ENCODE data around the gene MYO1D. TPM values are rescaled to one million over a fixed set of nuclear protein-coding genes. Genes with fewer than 3 reads are reported as not detected.

The MYO1D gene
- total and polyA plus RNA-seq, 2 donors (not counting 1 experiment from before 2014, with no cell fraction given) = 5.4 to 26.7 TPM

- H3K27ac Mint-ChIP-seq = no peak overlapping the region
- Histone ChIP-seq H2AFZ (ENCODE audit: insufficient read depth, low read depth, low read length, poor library complexity, severe bottlenecking) (no peak overlapping the region), H3K4me1 (ENCODE audit: control insufficient read depth in 2 of 2, insufficient read depth in 2 of 2, low read length in 2 of 2) (peaks cover 9 to 11% of the 10 kb centered on the region in 2 donors), H3K4me3 (ENCODE audit: control extremely low read depth in 1 of 5, extremely low read depth in 1 of 5, insufficient read depth in 1 of 5, low read depth in 2 of 5, low read length in 4 of 5) (no peak overlapping the region), H3K27me3 (replicated peaks in 1 of 4; ENCODE audit: control extremely low read depth in 1 of 4, control insufficient read depth in 3 of 4, insufficient read depth in 4 of 4, low read length in 3 of 4) (no peaks in the 10 kb centered on the region), H3K27ac (ENCODE audit: low read length in 2 of 2) (no peak overlapping the region), H3K4me2 (replicated peaks; ENCODE audit: low read depth, low read length, poor library complexity, severe bottlenecking) (no peak overlapping the region), H3K9ac (ENCODE audit: low read length) (no peak overlapping the region), H3K36me3 (replicated peaks in 1 of 2; ENCODE audit: control extremely low read depth in 1 of 2, control insufficient read depth in 1 of 2, extremely low read depth in 1 of 2, insufficient read depth in 2 of 2, low read length in 1 of 2) (no peaks in the 10 kb centered on the region), H3K79me2 (ENCODE audit: control insufficient read depth, insufficient read depth, low read length) (peaks cover 6% of the 10 kb centered on the region), H3K9me3 (ENCODE audit: control extremely low read depth in 1 of 3, control insufficient read depth in 2 of 3, insufficient read depth in 1 of 3, low read length in 2 of 3) (peaks cover 0 to 2% (median 0%) of the 10 kb centered on the region in 3 donors), H4K20me1 (ENCODE audit: control insufficient read depth, insufficient read depth, low read length, poor library complexity, severe bottlenecking) (no peaks in the 10 kb centered on the region)
- ChIA-PET POLR2A (no interaction called here), CTCF (no interaction called here)
- peak; percentile 60 for ATAC-seq (ENCODE audit: low read depth)
- H3K4me3 Mint-ChIP-seq = no peak overlapping the region
- intact Hi-C loops (cut with micrococcal nuclease) = loop anchor here (10.0 kb wide), 2 partner anchors 386 to 516 kb away; partner anchors contain the start of genes CDK5R1 and ZNF207
- no peaks in the 10 kb centered on the region for H3K9me3 Mint-ChIP-seq (ENCODE audit: insufficient read depth)
- no peaks in the 10 kb centered on the region for H3K27me3 Mint-ChIP-seq
- peak; percentile 7 for DNase-seq
- TF ChIP-seq CTCF (IDR thresholded peaks at IDR 0.05) (no peak), EZH2 (IDR thresholded peaks at IDR 0.05; ENCODE audit: borderline replicate concordance, insufficient read depth, low read depth, low read length, poor library complexity, severe bottlenecking) (no peak)
- WGBS (ENCODE audit: insufficient coverage) = no CpG with 5 or more reads among the region's 1 CpG
- H3K4me1 Mint-ChIP-seq = peaks cover 20% of the 10 kb centered on the region
Measured at GRCh38 chr17:32870969-32871368, 6.0 kb downstream of the MYO1D start.

- H2AFZ ChIP-seq (ENCODE audit: insufficient read depth, low read depth, low read length, poor library complexity, severe bottlenecking) = no peak overlapping the region
- H3K4me2 ChIP-seq (replicated peaks; ENCODE audit: low read depth, low read length, poor library complexity, severe bottlenecking) = no peak overlapping the region
- DNase-seq (no peak), ATAC-seq (ENCODE audit: low read depth) (no peak)
- H3K4me1 ChIP-seq (ENCODE audit: control insufficient read depth in 2 of 2, insufficient read depth in 2 of 2, low read length in 2 of 2) = peaks cover 5 to 7% of the 10 kb centered on the region in 2 donors
- POLR2A ChIA-PET = no interaction called here
- peaks cover 0 to 2% (median 0%) of the 10 kb centered on the region in 3 donors for H3K9me3 ChIP-seq (ENCODE audit: control extremely low read depth in 1 of 3, control insufficient read depth in 2 of 3, insufficient read depth in 1 of 3, low read length in 2 of 3)
- H3K4me1 Mint-ChIP-seq = peaks cover 17% of the 10 kb centered on the region
- no peak overlapping the region for H3K4me3 ChIP-seq (ENCODE audit: control extremely low read depth in 1 of 5, extremely low read depth in 1 of 5, insufficient read depth in 1 of 5, low read depth in 2 of 5, low read length in 4 of 5)
- no peak for TF ChIP-seq CTCF (IDR thresholded peaks at IDR 0.05)
- TF ChIP-seq EZH2 (IDR thresholded peaks at IDR 0.05; ENCODE audit: borderline replicate concordance, insufficient read depth, low read depth, low read length, poor library complexity, severe bottlenecking) = no peak
- no peaks in the 10 kb centered on the region for H3K36me3 ChIP-seq (replicated peaks in 1 of 2; ENCODE audit: control extremely low read depth in 1 of 2, control insufficient read depth in 1 of 2, extremely low read depth in 1 of 2, insufficient read depth in 2 of 2, low read length in 1 of 2)
- H3K4me3 Mint-ChIP-seq = no peak overlapping the region
- no peaks in the 10 kb centered on the region for H3K27me3 Mint-ChIP-seq
- no peak overlapping the region for H3K9ac ChIP-seq (ENCODE audit: low read length)
- 97% methylated on average over 3 of the region's 3 CpGs for WGBS (ENCODE audit: insufficient coverage)
- intact Hi-C loops (cut with micrococcal nuclease) = loop anchor here (10.0 kb wide), 2 partner anchors 385 to 515 kb away; partner anchors contain the start of genes CDK5R1 and ZNF207
- no peaks in the 10 kb centered on the region for H3K9me3 Mint-ChIP-seq (ENCODE audit: insufficient read depth)
- CTCF ChIA-PET = interaction anchor here (1.1 to 1.5 kb wide), 2 partner anchors 36 to 68 kb away, joined by 3 to 4 read pairs; no protein-coding TSS in a partner anchor
- H4K20me1 ChIP-seq (ENCODE audit: control insufficient read depth, insufficient read depth, low read length, poor library complexity, severe bottlenecking) = no peaks in the 10 kb centered on the region
- H3K27ac Mint-ChIP-seq = no peak overlapping the region
- H3K27me3 ChIP-seq (replicated peaks in 1 of 4; ENCODE audit: control extremely low read depth in 1 of 4, control insufficient read depth in 3 of 4, insufficient read depth in 4 of 4, low read length in 3 of 4) = no peaks in the 10 kb centered on the region
- H3K79me2 ChIP-seq (ENCODE audit: control insufficient read depth, insufficient read depth, low read length) = peaks cover 11% of the 10 kb centered on the region
- no peak overlapping the region for H3K27ac ChIP-seq (ENCODE audit: low read length in 2 of 2)
Measured at GRCh38 chr17:32870027-32870670, 6.8 kb downstream of the MYO1D start.
